Frontal cortex (tissue), 4 donors: ENCODE data around the gene SH2D3A. TPM values are rescaled to one million over a fixed set of nuclear protein-coding genes. Genes with fewer than 3 reads are reported as not detected.

ENCODE experiments used
- DNase-seq, 2 donors: peaks; one replicate each; pipeline ENCODE4 v3.0.0; 2012; ENCODE audit warnings: low spot score in 2 of 2
- FAIRE-seq: peaks from 2 replicates; lab custom pipeline; 2012; peaks lifted over from hg19 to GRCh38; lab: Jason Lieb, UNC
- total RNA-seq: library from RNA; depleted of rRNA; stranded (reverse); fragments of >200 nt; gene quantifications from one replicate; pipeline ENCODE4 v1.2.3, GENCODE V29; 2014
- donor health status: control.
- donor health status: control.
- donor health status: control.

SH2D3A gene
- total RNA-seq, 1 donor from 2014 or later, result 0.82 TPM

GRCh38 chr19:6725513-6726231 lies 41.6 kb downstream of the SH2D3A start:
- DNase-seq (no peak), FAIRE-seq (no peak)

GRCh38 chr19:6724631-6725492 lies 42.4 kb downstream of the SH2D3A start:
- DNase-seq (no peak), FAIRE-seq (no peak)

- DNase-seq, result no peak
- no peak for FAIRE-seq
These were observed 43.5 kb downstream of the SH2D3A start for GRCh38 chr19:6723738-6724137.

GRCh38 chr19:6723108-6723618 lies 44.1 kb downstream of the SH2D3A start:
- FAIRE-seq, result no peak
- no peak for DNase-seq

GRCh38 chr19:6721773-6722172 lies 45.5 kb downstream of the SH2D3A start:
- FAIRE-seq, result no peak
- no peak for DNase-seq

GRCh38 chr19:6721138-6721474 lies 46.1 kb downstream of the SH2D3A start:
- DNase-seq (no peak), FAIRE-seq (no peak)

- FAIRE-seq (no peak), DNase-seq (no peak)
These were observed 46.7 kb downstream of the SH2D3A start, which contains the start of gene C3 for GRCh38 chr19:6720369-6721137. Gene C3 (minus strand): TSS chr19:6720650. CDS start chr19:6720589, 61 bp downstream.

- DNase-seq, result no peak
- FAIRE-seq, result no peak
These were observed 47.3 kb downstream of the SH2D3A start for GRCh38 chr19:6719992-6720368.

GRCh38 chr19:6719540-6719861 lies 47.7 kb downstream of the SH2D3A start:
- DNase-seq (no peak), FAIRE-seq (no peak)

GRCh38 chr19:6718741-6719539 lies 48.3 kb downstream of the SH2D3A start:
- no peak for FAIRE-seq
- DNase-seq, result no peak

- FAIRE-seq (no peak), DNase-seq (no peak)
These were observed 49.0 kb downstream of the SH2D3A start for GRCh38 chr19:6718111-6718740.

GRCh38 chr19:6717441-6717971 lies 49.7 kb downstream of the SH2D3A start:
- DNase-seq, result no peak
- no peak for FAIRE-seq

GRCh38 chr19:6717036-6717435 lies 50.2 kb downstream of the SH2D3A start:
- FAIRE-seq (no peak), DNase-seq (no peak)

- DNase-seq (no peak), FAIRE-seq (no peak)
These were observed 50.6 kb downstream of the SH2D3A start for GRCh38 chr19:6716610-6716970.

GRCh38 chr19:6714749-6715555 lies 52.3 kb downstream of the SH2D3A start:
- FAIRE-seq, result no peak
- DNase-seq, result no peak

- no peak for DNase-seq
- no peak for FAIRE-seq
These were observed 53.2 kb downstream of the SH2D3A start for GRCh38 chr19:6713773-6714692.
